Cardiac atrium fibroblast (primary cell): Measurements from ENCODE around the gene CLEC3A. TPM values are rescaled to one million over a fixed set of nuclear protein-coding genes. Genes with fewer than 3 reads are reported as not detected.

ENCODE experiments used
- total RNA-seq: library from RNA; depleted of rRNA; stranded (reverse); fragments of >200 nt; gene quantifications from 2 replicates; pipeline ENCODE4 v1.2.3, GENCODE V29; 2015

Gene CLEC3A
- total RNA-seq = not detected in 2 replicates

DNA sequence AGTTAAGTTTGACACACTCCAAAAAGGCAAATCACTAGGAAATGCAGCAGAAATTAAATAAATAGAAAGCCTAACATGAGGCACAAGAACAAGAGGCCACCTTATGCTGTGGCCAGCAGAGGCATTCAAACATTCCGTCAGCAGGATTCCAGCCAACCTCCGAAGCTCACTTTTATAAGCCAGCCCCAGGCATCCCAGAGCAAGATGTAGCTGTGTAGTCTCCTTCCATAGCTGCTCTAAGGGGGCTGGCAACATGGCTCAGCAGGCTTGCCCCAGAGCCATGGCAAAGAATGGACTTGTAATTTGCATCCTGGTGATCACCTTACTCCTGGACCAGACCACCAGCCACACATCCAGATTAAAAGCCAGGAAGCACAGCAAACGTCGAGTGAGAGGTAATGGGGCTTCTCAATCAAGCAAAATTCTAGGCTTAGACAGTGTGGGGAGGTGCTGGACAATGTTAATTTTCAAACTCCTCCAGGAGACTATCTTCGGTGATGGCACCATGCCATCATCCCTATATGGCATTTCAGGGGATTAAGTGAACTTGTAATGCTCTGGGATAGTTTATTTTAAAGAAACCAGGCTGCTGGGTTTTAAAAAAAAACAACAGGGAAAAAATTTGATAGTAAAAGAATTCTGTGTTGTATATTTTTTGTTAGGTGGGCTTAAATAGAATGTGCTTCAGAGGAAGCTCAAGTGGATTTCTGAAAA is at the start of gene CLEC3A:
Gene CLEC3A, plus strand, starts transcription at position 202 of the 714 bp plus-strand sequence. Its CDS starts 79 bp downstream, at position 281.

Other genes with a start within 250 kb of the CLEC3A start
- gene VAT1L, start 234.0 kb upstream of the CLEC3A start, total RNA-seq = 0.81 TPM in 1 of 2 replicates, not detected in the other
- 9.2 and 13.3 TPM in 2 replicates for gene WWOX, start 77.1 kb downstream of the CLEC3A start, total RNA-seq